ENCODE results near the gene SHC3.

Gene SHC3

GRCh38 chr9:89171231-89171630, 7.4 kb downstream of the SHC3 start:
- Histone ChIP-seq H4K20me1 (ENCODE audit: insufficient read depth, low read length) (peaks cover 3% of the 10 kb centered on the region; the same call in 1 of the 2 replicates), H3K4me2 (ENCODE audit: insufficient read depth, low read length) (no peak overlapping the region), H3K27ac (ENCODE audit: low read length) (no peak overlapping the region), H2AFZ (ENCODE audit: low read depth, low read length) (no peak overlapping the region), H3K27me3 (ENCODE audit: insufficient read depth, low read length, poor library complexity) (no peaks in the 10 kb centered on the region), H3K4me3 (ENCODE audit: low read depth in 1 of 2, low read length in 2 of 2) (no peak overlapping the region), H3K4me1 (ENCODE audit: insufficient read depth, low read length) (peaks cover 13% of the 10 kb centered on the region), H3K79me2 (ENCODE audit: insufficient read depth, low read length) (peaks cover 7% of the 10 kb centered on the region; the same call in 1 of the 2 replicates), H3K36me3 (ENCODE audit: insufficient read depth, low read length) (no peaks in the 10 kb centered on the region), H3K9me3 (ENCODE audit: insufficient read depth, low read length, severe bottlenecking) (no peaks in the 10 kb centered on the region), H3K9ac (ENCODE audit: low read depth, low read length) (no peak overlapping the region)
- TF ChIP-seq CTCF (IDR thresholded peaks at IDR 0.05; ENCODE audit: borderline replicate concordance, extremely low read depth, low read length, poor library complexity, severe bottlenecking) (no peak), EZH2 (IDR thresholded peaks at IDR 0.05; ENCODE audit: borderline replicate concordance, low read depth, low read length, severe bottlenecking) (no peak)
- ATAC-seq (ENCODE audit: insufficient read depth, low read depth) = no peak
- no peak for DNase-seq

- Histone ChIP-seq H3K9me3 (ENCODE audit: insufficient read depth, low read length, severe bottlenecking) (no peaks in the 10 kb centered on the region), H3K36me3 (ENCODE audit: insufficient read depth, low read length) (no peaks in the 10 kb centered on the region), H3K4me2 (ENCODE audit: insufficient read depth, low read length) (no peak overlapping the region), H3K9ac (ENCODE audit: low read depth, low read length) (no peak overlapping the region), H3K27me3 (ENCODE audit: insufficient read depth, low read length, poor library complexity) (no peaks in the 10 kb centered on the region), H3K27ac (ENCODE audit: low read length) (no peak overlapping the region), H2AFZ (ENCODE audit: low read depth, low read length) (no peak overlapping the region), H3K4me1 (ENCODE audit: insufficient read depth, low read length) (0 out of 2 replicates have a peak, but pooled peaks cover 3% of the 10 kb centered on the region), H4K20me1 (ENCODE audit: insufficient read depth, low read length) (peaks cover 3% of the 10 kb centered on the region; the same call in 1 of the 2 replicates), H3K79me2 (ENCODE audit: insufficient read depth, low read length) (no peaks in the 10 kb centered on the region), H3K4me3 (ENCODE audit: low read depth in 1 of 2, low read length in 2 of 2) (no peak overlapping the region)
- no peak for DNase-seq
- TF ChIP-seq CTCF (IDR thresholded peaks at IDR 0.05; ENCODE audit: borderline replicate concordance, extremely low read depth, low read length, poor library complexity, severe bottlenecking) (no peak), EZH2 (IDR thresholded peaks at IDR 0.05; ENCODE audit: borderline replicate concordance, low read depth, low read length, severe bottlenecking) (no peak)
- no peak for ATAC-seq (ENCODE audit: insufficient read depth, low read depth)
Measured at GRCh38 chr9:89168901-89169813, 9.5 kb downstream of the SHC3 start.

- no peaks in the 10 kb centered on the region for H3K9me3 ChIP-seq (ENCODE audit: insufficient read depth, low read length, severe bottlenecking)
- no peak overlapping the region for H3K9ac ChIP-seq (ENCODE audit: low read depth, low read length)
- DNase-seq (no peak), ATAC-seq (ENCODE audit: insufficient read depth, low read depth) (no peak)
- H3K4me3 ChIP-seq (ENCODE audit: low read depth in 1 of 2, low read length in 2 of 2) = no peak overlapping the region
- H2AFZ ChIP-seq (ENCODE audit: low read depth, low read length) = no peak overlapping the region
- H3K36me3 ChIP-seq (ENCODE audit: insufficient read depth, low read length) = no peaks in the 10 kb centered on the region
- H3K27ac ChIP-seq (ENCODE audit: low read length) = no peak overlapping the region
- H3K4me2 ChIP-seq (ENCODE audit: insufficient read depth, low read length) = no peak overlapping the region
- no peaks in the 10 kb centered on the region for H3K27me3 ChIP-seq (ENCODE audit: insufficient read depth, low read length, poor library complexity)
- H3K4me1 ChIP-seq (ENCODE audit: insufficient read depth, low read length) = 0 out of 2 replicates have a peak, but pooled peaks cover under 1% of the 10 kb centered on the region
- H3K79me2 ChIP-seq (ENCODE audit: insufficient read depth, low read length) = no peaks in the 10 kb centered on the region
- TF ChIP-seq EZH2 (IDR thresholded peaks at IDR 0.05; ENCODE audit: borderline replicate concordance, low read depth, low read length, severe bottlenecking) (no peak), CTCF (IDR thresholded peaks at IDR 0.05; ENCODE audit: borderline replicate concordance, extremely low read depth, low read length, poor library complexity, severe bottlenecking) (no peak)
- no peaks in the 10 kb centered on the region for H4K20me1 ChIP-seq (ENCODE audit: insufficient read depth, low read length)
Measured at GRCh38 chr9:89167788-89168187, 10.8 kb downstream of the SHC3 start.

Data from DND-41 (cell line).